Neutrophil (primary cell): Measurements from ENCODE around the gene MAJIN.
A peak's percentile ranks its signal among the peaks of the same experiment; 100 is the strongest.

Experiments
- H3K27ac ChIP-seq: fragments of 200-600 bp; sonication (generic); 2 replicates; pipeline ENCODE4 v1.5.1; 2016; ENCODE audit warnings: mild to moderate bottlenecking, moderate library complexity
- H3K27me3 ChIP-seq: fragments of 200-600 bp; sonication (generic); 2 replicates; pipeline ENCODE4 v1.6.0; 2016; ENCODE audit warnings: mild to moderate bottlenecking
- H3K36me3 ChIP-seq: fragments of 200-600 bp; sonication (generic); 2 replicates; pipeline ENCODE4 v1.5.1; 2017
- H3K4me1 ChIP-seq, 2 experiments: fragments of 200-600 bp in 1 of 2; sonication (generic) in 1 of 2; 1 replicate in 1 of 2; 2 replicates in 1 of 2; pipeline versions ENCODE4 v1.5.1 to v1.6.1; 2013 to 2016; ENCODE audit warnings: low read depth in 1 of 2, low read length in 1 of 2, mild to moderate bottlenecking in 1 of 2, moderate library complexity in 1 of 2; ENCODE audit not compliant: control insufficient read depth in 1 of 2, insufficient read depth in 1 of 2
- H3K4me3 ChIP-seq, 2 experiments: fragments of 200-600 bp in 1 of 2; sonication (generic) in 1 of 2; 1 replicate in 1 of 2; 2 replicates in 1 of 2; pipeline ENCODE4 v1.5.1; 2013 to 2016; ENCODE audit warnings: low read depth in 1 of 2, low read length in 1 of 2, mild to moderate bottlenecking in 1 of 2, moderate library complexity in 1 of 2
- H3K9me3 ChIP-seq: fragments of 200-600 bp; sonication (generic); 2 replicates; pipeline ENCODE4 v1.5.1; 2016
- CTCF ChIP-seq: fragments of 200-600 bp; sonication (generic); IDR thresholded peaks from 2 replicates; pipeline ENCODE4 v1.5.1; 2016; ENCODE audit warnings: antibody characterized with exemption

The MAJIN gene

GRCh38 chr11:64898076-64898445 is 73.8 kb downstream of the MAJIN start:
- H3K9me3 ChIP-seq: no peaks in the 10 kb centered on the region
- H3K4me3 ChIP-seq: no peak overlapping the region
- H3K4me1 ChIP-seq: peaks cover 15% of the 10 kb centered on the region in 2 experiments
- H3K27ac ChIP-seq: no peak overlapping the region
- no peaks in the 10 kb centered on the region for H3K27me3 ChIP-seq
- peaks cover 95% of the 10 kb centered on the region for H3K36me3 ChIP-seq
- TF ChIP-seq CTCF: no peak

DNA sequence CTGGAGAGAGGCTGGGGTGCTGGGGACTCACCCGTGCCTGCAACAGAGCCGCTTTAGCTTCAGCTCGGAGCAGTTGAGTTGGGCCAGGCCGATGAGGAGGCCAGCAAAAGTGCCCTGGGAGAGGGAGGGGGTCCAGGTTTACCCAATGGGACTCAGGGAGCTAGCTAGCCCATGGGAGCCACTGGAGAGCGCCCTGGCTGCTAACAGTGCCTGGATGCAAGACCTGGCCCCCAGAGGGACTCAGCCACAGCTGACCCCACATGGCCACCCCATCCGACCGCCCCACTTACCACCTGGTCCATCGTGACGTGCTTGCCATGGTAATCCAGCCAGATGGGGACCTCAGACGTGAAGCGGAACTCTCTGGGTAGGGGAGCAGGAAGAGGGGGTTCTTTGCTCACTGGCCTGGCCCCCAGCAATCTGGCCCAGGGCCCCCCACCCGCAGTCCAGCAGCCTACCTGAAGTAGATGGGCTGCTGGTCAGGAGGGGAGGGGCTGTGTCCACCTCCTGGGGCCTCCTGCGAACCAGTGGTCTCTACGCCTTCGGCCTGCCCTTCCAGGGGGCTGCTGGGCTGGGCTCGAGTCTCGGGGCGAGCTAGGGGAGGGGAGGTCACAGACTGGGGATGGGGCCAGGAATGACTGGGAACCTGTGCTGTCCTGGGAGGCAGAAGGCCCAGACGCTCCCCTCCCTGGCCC is 74.4 kb downstream of the MAJIN start:
- no peak overlapping the region for H3K4me3 ChIP-seq
- no peaks in the 10 kb centered on the region for H3K9me3 ChIP-seq
- H3K36me3 ChIP-seq: peaks cover 90% of the 10 kb centered on the region
- no peak for TF ChIP-seq CTCF
- no peak overlapping the region for H3K27ac ChIP-seq
- H3K27me3 ChIP-seq: no peaks in the 10 kb centered on the region
- H3K4me1 ChIP-seq: peaks cover 20% of the 10 kb centered on the region in 2 experiments

GRCh38 chr11:64896448-64897022 is 75.4 kb downstream of the MAJIN start:
- Histone ChIP-seq H3K9me3 (no peaks in the 10 kb centered on the region), H3K36me3 (peaks cover 80% of the 10 kb centered on the region), H3K4me3 (no peak overlapping the region), H3K27me3 (no peaks in the 10 kb centered on the region), H3K27ac (no peak overlapping the region), H3K4me1 (peaks cover 23 to 24% of the 10 kb centered on the region in 2 experiments)
- no peak for TF ChIP-seq CTCF

- Histone ChIP-seq H3K27ac (no peak overlapping the region), H3K4me1 (peaks cover 23 to 24% of the 10 kb centered on the region in 2 experiments), H3K4me3 (no peak overlapping the region), H3K9me3 (no peaks in the 10 kb centered on the region), H3K36me3 (peaks cover 64% of the 10 kb centered on the region), H3K27me3 (no peaks in the 10 kb centered on the region)
- no peak for TF ChIP-seq CTCF
Measured at GRCh38 chr11:64894812-64895452, 77.0 kb downstream of the MAJIN start.

GRCh38 chr11:64894070-64894811 is 77.7 kb downstream of the MAJIN start:
- Histone ChIP-seq H3K27ac (peak overlapping the region; percentile 38), H3K4me1 (peaks cover 24 to 27% of the 10 kb centered on the region in 2 experiments), H3K4me3 (no peak overlapping the region), H3K36me3 (peaks cover 57% of the 10 kb centered on the region), H3K9me3 (no peaks in the 10 kb centered on the region), H3K27me3 (no peaks in the 10 kb centered on the region)
- TF ChIP-seq CTCF: peak; percentile 86
